ENCODE data around the gene CYTH1.
A peak's percentile ranks its signal among the peaks of the same experiment; 100 is the strongest.

Gene CYTH1

DNA sequence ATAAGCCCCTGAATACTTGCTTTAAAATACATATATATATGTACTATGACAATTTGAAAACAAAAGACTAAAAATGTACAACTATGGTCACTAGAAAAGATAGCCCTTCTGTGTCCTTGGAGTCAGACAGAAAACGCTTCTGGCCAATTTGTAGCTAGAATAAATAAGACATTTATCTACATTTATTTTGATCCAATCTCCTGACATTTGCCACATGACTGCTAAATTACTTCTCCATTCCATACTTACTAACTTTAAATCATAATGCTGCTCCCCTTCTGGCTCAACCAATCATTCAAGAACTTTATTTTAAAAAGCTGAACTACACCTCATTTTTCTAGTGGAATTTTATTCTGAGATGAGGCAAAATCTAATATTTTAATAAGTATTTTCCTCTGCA, 65.8 kb downstream of the CYTH1 start:
- peak; percentile 63 for TF ChIP-seq ISL1 (CRISPR knock-in tag; IDR thresholded peaks at IDR 0.05)
- no peak for TF ChIP-seq PATZ1 (CRISPR knock-in tag; IDR thresholded peaks at IDR 0.05; ENCODE audit: borderline replicate concordance)
- no peak for TF ChIP-seq OSR1 (CRISPR knock-in tag; IDR thresholded peaks at IDR 0.05)
- no peak for TF ChIP-seq ZNF70 (CRISPR knock-in tag; IDR thresholded peaks at IDR 0.05)
- TF ChIP-seq, protein P1, sequence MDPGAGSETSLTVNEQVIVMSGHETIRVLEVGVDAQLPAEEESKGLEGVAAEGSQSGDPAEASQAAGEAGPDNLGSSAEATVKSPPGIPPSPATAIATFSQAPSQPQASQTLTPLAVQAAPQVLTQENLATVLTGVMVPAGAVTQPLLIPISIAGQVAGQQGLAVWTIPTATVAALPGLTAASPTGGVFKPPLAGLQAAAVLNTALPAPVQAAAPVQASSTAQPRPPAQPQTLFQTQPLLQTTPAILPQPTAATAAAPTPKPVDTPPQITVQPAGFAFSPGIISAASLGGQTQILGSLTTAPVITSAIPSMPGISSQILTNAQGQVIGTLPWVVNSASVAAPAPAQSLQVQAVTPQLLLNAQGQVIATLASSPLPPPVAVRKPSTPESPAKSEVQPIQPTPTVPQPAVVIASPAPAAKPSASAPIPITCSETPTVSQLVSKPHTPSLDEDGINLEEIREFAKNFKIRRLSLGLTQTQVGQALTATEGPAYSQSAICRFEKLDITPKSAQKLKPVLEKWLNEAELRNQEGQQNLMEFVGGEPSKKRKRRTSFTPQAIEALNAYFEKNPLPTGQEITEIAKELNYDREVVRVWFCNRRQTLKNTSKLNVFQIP (CRISPR knock-in tag; IDR thresholded peaks at IDR 0.05; ENCODE audit: borderline replicate concordance, low read depth), result no peak
- TF ChIP-seq ZC3H10 (CRISPR knock-in tag; IDR thresholded peaks at IDR 0.05), result no peak
- no peak for TF ChIP-seq ESRRG (CRISPR knock-in tag; IDR thresholded peaks at IDR 0.05)
- TF ChIP-seq TCF4 (CRISPR knock-in tag; IDR thresholded peaks at IDR 0.05; ENCODE audit: borderline replicate concordance), result peak; percentile 52; the same call in 1 of the 2 replicates
- no peak for ATAC-seq

DNA sequence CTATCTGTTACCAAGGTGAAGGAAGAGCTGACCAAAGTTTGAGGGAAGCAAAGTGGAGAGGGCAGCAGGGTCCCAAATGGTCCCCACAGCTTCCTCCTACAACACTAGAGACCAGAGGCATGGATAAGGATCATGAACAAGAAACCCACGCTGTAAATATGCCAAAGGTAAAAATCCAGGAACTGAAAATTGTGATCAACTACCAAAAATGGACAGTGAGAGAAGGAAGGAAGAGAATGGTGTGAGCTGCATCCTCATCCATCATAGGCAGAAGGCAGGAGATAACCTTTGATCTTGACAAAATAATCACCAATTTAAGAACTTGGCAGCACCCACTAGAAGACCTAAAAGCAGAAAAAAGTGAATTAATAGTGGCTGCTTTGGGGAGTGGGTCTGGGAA, 66.2 kb downstream of the CYTH1 start:
- no peak for ATAC-seq
- TF ChIP-seq ZC3H10 (CRISPR knock-in tag; IDR thresholded peaks at IDR 0.05), result no peak
- TF ChIP-seq, protein P1 (CRISPR knock-in tag; IDR thresholded peaks at IDR 0.05; ENCODE audit: borderline replicate concordance, low read depth), result no peak
- no peak for TF ChIP-seq ARNTL (CRISPR knock-in tag; IDR thresholded peaks at IDR 0.05; ENCODE audit: borderline replicate concordance, low read depth)
- TF ChIP-seq SNAI2 (CRISPR knock-in tag; IDR thresholded peaks at IDR 0.05), result no peak
- TF ChIP-seq TOX (CRISPR knock-in tag; IDR thresholded peaks at IDR 0.05; ENCODE audit: borderline replicate concordance), result no peak
- TF ChIP-seq BACH2 (CRISPR knock-in tag; IDR thresholded peaks at IDR 0.05; ENCODE audit: borderline replicate concordance), result no peak
- TF ChIP-seq, protein P2, sequence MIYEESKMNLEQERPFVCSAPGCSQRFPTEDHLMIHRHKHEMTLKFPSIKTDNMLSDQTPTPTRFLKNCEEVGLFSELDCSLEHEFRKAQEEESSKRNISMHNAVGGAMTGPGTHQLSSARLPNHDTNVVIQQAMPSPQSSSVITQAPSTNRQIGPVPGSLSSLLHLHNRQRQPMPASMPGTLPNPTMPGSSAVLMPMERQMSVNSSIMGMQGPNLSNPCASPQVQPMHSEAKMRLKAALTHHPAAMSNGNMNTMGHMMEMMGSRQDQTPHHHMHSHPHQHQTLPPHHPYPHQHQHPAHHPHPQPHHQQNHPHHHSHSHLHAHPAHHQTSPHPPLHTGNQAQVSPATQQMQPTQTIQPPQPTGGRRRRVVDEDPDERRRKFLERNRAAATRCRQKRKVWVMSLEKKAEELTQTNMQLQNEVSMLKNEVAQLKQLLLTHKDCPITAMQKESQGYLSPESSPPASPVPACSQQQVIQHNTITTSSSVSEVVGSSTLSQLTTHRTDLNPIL (CRISPR knock-in tag; IDR thresholded peaks at IDR 0.05; ENCODE audit: low read depth), result no peak
- TF ChIP-seq ZNF70 (CRISPR knock-in tag; IDR thresholded peaks at IDR 0.05), result no peak
- no peak for TF ChIP-seq ISL1 (CRISPR knock-in tag; IDR thresholded peaks at IDR 0.05)
- no peak for TF ChIP-seq ZNF565 (CRISPR knock-in tag; conservative IDR thresholded peaks at IDR 0.05; ENCODE audit: low read depth)
- no peak for TF ChIP-seq ZFP30 (CRISPR knock-in tag; IDR thresholded peaks at IDR 0.05)
- TF ChIP-seq, protein P3, sequence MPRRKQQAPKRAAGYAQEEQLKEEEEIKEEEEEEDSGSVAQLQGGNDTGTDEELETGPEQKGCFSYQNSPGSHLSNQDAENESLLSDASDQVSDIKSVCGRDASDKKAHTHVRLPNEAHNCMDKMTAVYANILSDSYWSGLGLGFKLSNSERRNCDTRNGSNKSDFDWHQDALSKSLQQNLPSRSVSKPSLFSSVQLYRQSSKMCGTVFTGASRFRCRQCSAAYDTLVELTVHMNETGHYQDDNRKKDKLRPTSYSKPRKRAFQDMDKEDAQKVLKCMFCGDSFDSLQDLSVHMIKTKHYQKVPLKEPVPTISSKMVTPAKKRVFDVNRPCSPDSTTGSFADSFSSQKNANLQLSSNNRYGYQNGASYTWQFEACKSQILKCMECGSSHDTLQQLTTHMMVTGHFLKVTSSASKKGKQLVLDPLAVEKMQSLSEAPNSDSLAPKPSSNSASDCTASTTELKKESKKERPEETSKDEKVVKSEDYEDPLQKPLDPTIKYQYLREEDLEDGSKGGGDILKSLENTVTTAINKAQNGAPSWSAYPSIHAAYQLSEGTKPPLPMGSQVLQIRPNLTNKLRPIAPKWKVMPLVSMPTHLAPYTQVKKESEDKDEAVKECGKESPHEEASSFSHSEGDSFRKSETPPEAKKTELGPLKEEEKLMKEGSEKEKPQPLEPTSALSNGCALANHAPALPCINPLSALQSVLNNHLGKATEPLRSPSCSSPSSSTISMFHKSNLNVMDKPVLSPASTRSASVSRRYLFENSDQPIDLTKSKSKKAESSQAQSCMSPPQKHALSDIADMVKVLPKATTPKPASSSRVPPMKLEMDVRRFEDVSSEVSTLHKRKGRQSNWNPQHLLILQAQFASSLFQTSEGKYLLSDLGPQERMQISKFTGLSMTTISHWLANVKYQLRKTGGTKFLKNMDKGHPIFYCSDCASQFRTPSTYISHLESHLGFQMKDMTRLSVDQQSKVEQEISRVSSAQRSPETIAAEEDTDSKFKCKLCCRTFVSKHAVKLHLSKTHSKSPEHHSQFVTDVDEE (CRISPR knock-in tag; IDR thresholded peaks at IDR 0.05), result no peak
- TF ChIP-seq CSDC2 (CRISPR knock-in tag; IDR thresholded peaks at IDR 0.05), result no peak
- TF ChIP-seq ESRRG (CRISPR knock-in tag; IDR thresholded peaks at IDR 0.05), result no peak
- TF ChIP-seq TCF4 (CRISPR knock-in tag; IDR thresholded peaks at IDR 0.05; ENCODE audit: borderline replicate concordance), result no peak; the same call in 1 of the 2 replicates
- no peak for TF ChIP-seq ZNF8 (CRISPR knock-in tag; IDR thresholded peaks at IDR 0.05)
- TF ChIP-seq GLIS3 (CRISPR knock-in tag; IDR thresholded peaks at IDR 0.05), result no peak

GRCh38 chr17:78715000-78715771, 66.9 kb downstream of the CYTH1 start:
- ATAC-seq, result no peak
- TF ChIP-seq ZC3H10 (CRISPR knock-in tag; IDR thresholded peaks at IDR 0.05), result no peak
- TF ChIP-seq ZFP3 (CRISPR knock-in tag; IDR thresholded peaks at IDR 0.05), result 0 out of 2 replicates have a peak, but pooled peaks have one; percentile 20

Measured in SK-N-SH treated with all-trans-retinoic acid at 6 μM for 48 hours (cell line).